ENCODE results near the gene PMEPA1.
"Not testable (repeated sequence)": the region's sequence is repeated elsewhere in the genome, so short reads cannot be mapped to it uniquely, and the experiment has no call there.

Gene PMEPA1

GRCh38 chr20:57653546-57653900 lies 56.3 kb downstream of the PMEPA1 start:
- DNase-seq, result no peak

- no peak for DNase-seq
Observed at GRCh38 chr20:57652606-57653545, 56.9 kb downstream of the PMEPA1 start.

- DNase-seq, result no peak
Observed at GRCh38 chr20:57651881-57652605, 57.8 kb downstream of the PMEPA1 start.

GRCh38 chr20:57650756-57651483 lies 58.9 kb downstream of the PMEPA1 start:
- no peak for DNase-seq

GRCh38 chr20:57650266-57650665 lies 59.5 kb downstream of the PMEPA1 start:
- no peak for DNase-seq

GRCh38 chr20:57649617-57650015 lies 60.2 kb downstream of the PMEPA1 start:
- no peak for DNase-seq

GRCh38 chr20:57648878-57649616 lies 60.8 kb downstream of the PMEPA1 start:
- no peak for DNase-seq

GRCh38 chr20:57647933-57648785 lies 61.7 kb downstream of the PMEPA1 start:
- DNase-seq, result no peak

- DNase-seq, result no peak
Observed at GRCh38 chr20:57647006-57647932, 62.5 kb downstream of the PMEPA1 start.

- no peak for DNase-seq
Observed at GRCh38 chr20:57638895-57639236, 70.9 kb downstream of the PMEPA1 start.

GRCh38 chr20:57638173-57638894 lies 71.5 kb downstream of the PMEPA1 start:
- DNase-seq, result no peak

- DNase-seq, result no peak
Observed at GRCh38 chr20:57633945-57634491, 75.8 kb downstream of the PMEPA1 start.

- no peak for DNase-seq
Observed at GRCh38 chr20:57632286-57632685, 77.5 kb downstream of the PMEPA1 start.

- DNase-seq, result no peak
Observed at GRCh38 chr20:57630061-57630460, 79.8 kb downstream of the PMEPA1 start.

GRCh38 chr20:57629491-57629901 lies 80.3 kb downstream of the PMEPA1 start:
- not testable (repeated sequence) for DNase-seq

- DNase-seq, result not testable (repeated sequence)
Observed at GRCh38 chr20:57628962-57629308, 80.9 kb downstream of the PMEPA1 start.

- DNase-seq, result peak in 2 of 56 donors; percentile 10 to 16
Observed at GRCh38 chr20:57628047-57628961, 81.5 kb downstream of the PMEPA1 start.

All from nucleus accumbens (tissue), 56 donors.